GM12872 (cell line): Measurements from ENCODE around the gene PARK7.

ENCODE experiments used
- TF ChIP-seq, protein P1 (sequence below): IDR thresholded peaks from 3 replicates; pipeline ENCODE4 v1.5.1; 2011; ENCODE audit warnings: low read depth, mild to moderate bottlenecking, low read length, moderate library complexity; ENCODE audit not compliant: insufficient read depth

Gene PARK7

DNA sequence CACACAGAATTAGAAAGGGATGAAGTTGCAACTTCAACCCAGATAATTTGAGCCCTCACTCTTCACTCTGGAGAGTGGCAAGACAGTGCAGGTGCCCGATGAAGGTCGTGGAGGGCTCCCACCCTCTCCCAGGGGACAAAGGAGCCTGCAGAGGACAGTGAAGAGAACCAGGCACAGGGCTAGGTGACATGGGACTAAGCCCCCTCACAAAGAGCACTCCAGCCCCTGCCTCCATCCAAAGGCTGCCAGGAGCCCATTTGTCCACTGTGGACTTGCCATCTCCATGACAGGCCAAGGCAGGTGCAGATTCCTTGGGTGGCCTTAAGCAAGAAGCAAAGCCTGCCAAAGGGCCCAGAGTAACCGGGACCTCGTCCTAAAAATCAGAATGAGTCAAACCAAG lies 49.5 kb downstream of the PARK7 start:
- TF ChIP-seq, protein P1, sequence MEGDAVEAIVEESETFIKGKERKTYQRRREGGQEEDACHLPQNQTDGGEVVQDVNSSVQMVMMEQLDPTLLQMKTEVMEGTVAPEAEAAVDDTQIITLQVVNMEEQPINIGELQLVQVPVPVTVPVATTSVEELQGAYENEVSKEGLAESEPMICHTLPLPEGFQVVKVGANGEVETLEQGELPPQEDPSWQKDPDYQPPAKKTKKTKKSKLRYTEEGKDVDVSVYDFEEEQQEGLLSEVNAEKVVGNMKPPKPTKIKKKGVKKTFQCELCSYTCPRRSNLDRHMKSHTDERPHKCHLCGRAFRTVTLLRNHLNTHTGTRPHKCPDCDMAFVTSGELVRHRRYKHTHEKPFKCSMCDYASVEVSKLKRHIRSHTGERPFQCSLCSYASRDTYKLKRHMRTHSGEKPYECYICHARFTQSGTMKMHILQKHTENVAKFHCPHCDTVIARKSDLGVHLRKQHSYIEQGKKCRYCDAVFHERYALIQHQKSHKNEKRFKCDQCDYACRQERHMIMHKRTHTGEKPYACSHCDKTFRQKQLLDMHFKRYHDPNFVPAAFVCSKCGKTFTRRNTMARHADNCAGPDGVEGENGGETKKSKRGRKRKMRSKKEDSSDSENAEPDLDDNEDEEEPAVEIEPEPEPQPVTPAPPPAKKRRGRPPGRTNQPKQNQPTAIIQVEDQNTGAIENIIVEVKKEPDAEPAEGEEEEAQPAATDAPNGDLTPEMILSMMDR: no peak

DNA sequence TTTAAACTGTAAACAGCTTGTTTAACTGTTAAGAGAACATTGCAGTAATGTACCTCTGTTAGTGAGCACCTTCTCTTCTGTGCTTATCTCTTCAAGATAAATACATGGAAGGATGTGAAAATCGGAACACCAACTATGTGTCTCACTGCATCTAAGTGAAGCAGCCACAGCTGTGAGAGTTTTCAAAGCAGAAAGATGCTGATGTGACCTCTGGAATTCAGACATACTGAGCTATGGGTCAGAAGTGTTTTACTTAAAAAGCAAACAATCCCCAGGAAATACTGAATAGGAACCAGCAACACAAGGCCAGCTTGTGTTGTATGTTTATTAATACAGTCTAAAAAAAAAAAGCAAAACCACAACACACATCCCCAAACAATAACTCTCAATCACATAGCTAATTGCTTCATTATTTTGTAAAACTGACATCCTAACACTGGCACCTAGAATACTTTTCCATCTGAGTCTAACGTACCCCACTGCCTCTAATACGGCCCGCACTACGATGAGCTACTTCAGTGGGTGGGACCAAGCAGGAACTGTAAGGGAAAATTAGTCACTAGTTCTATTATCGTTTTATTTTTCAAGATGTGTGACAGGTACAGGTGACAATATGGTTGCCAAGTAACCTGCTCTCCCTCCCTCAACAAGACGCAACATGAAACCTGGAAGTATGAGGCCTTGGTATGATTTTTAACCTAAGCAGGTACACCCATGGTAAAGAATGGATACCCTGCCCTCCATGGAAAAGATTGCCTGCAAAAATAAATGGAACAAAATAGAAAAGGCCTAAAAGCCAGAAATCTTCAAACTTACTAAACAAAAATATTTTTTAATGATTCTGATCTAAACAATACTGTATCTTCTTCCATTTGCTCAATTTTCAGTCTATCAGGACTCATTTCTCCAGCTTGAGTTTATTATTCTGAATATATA lies 50.7 kb downstream of the PARK7 start:
- TF ChIP-seq, protein P1: no peak

DNA sequence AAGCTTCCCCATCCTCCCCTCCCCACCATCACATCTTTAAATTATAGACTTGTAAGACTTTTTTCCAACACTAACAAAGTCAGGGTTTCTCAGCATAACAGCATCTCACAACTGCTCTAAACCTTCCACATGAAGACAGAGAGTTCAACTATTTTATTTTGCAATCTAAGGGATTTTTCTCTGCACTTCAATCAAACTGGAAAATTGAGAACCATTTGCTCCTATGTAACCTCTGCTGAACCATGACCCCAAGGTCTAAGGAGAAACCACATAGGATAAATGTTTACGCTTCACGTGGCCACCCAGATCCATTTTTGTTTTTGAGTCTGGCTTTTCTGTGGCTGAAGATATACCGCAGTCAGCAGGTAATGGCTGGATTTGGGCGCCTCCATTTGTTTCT lies 51.4 kb downstream of the PARK7 start:
- TF ChIP-seq, protein P1: no peak

DNA sequence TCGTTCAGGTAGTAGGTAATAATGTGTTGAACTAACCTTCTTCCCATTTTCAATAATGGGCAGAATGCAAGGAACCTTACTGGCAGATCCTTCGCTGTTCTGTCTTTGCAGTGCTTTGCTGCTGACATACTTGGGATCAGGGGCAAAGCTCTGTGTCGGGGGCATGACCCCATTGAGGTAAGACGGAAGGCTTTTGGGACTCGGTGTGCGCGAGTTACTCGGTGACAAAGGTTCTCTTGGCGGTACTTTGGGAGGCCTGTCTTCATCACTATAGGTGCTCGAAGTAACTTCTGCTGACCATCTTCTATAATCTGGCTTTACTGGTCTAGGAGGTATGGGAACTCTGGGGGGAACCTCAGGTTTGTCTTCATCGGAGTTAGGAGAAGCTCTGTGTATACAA lies 51.9 kb downstream of the PARK7 start:
- TF ChIP-seq, protein P1: no peak

DNA sequence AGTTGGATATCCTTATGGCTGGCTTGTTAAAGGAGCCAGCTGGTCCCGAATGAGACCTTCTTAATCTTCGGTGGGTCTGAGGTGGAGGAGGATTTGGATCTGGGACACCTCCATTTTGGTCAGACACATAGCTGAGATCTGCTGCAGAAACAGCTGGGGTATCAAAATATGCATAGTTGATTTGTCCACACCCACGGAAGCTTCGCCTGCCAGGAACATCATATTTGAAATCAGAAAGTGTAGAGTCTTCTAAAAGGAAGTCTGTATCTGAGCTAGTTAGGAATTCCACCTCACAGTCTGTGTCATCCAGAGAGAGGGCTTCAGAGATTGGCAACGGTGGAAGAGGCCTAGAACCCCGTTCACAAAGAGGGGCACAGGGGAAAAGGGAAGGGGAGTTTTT lies 52.3 kb downstream of the PARK7 start:
- TF ChIP-seq, protein P1: no peak

DNA sequence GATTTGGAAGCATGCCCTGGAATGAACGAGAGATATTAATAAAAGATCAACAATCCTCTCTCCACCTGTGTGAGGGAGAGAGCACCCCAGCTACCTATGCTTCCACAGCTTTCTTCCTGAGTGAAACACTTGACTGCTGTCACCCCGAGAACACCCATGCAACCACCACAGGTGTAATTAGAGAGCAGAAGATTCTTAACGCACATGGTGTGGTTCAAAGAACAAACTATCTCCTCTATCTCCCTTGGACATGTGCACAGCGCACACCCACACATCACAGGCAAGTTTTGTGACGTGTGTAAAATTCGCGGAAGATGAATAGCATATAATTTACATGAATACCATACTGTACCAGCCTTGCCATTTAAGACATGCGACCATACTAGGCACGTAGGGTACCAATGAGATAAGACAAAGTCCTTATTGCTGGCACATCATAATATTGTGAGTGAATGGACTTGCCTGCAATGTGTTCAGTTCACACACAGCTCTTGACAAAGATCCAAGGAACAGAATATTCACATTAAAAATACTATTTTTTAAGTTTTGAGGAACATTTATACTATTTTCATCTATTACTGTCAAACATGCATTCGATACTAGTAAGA lies 53.0 kb downstream of the PARK7 start:
- TF ChIP-seq, protein P1: no peak

DNA sequence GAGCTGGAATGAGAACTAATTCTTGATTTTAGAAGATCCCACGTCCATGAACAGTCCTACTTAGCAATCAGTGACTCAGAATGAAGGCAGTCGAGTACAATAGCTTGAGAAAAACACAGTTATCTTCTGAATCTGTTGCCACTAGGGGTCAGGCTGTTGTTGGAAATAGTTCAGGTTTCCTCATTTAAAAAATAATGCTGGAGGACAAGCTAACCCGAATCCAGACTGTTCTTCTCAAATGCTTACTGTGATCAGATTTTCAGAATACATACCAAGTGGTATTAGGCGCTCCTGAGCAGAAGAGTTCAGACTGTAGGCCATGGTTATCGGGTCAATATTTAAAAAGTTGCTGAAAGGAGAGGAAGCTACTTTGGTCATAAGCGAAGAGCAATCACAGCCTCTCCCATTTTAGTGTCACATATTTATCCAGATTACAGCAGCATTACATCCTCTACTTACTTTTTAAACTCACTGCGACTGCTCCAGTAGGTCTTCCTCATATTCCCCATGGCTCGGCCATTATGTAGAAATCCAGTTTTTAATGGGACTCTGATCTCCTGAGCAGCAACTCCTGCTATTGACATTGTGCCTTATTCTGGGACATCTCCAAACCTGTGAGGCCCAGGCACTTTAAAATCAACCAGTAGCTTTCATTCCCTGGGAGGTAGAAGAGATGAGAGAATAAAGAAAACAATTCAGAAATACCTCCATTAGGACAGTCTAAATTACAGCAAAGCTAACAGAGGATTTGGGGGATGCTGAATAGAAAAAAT lies 53.7 kb downstream of the PARK7 start:
- TF ChIP-seq, protein P1: peak; percentile 67
